Sigmoid colon (tissue), 7 donors: ENCODE data around the gene CEP57L1. TPM values are rescaled to one million over a fixed set of nuclear protein-coding genes. Genes with fewer than 3 reads are reported as not detected.
A peak's percentile ranks its signal among the peaks of the same experiment; 100 is the strongest.
"Not testable (repeated sequence)": the region's sequence is repeated elsewhere in the genome, so short reads cannot be mapped to it uniquely, and the experiment has no call there.

Experiments used
- DNase-seq: peaks from one replicate; pipeline ENCODE4 v3.0.0-alpha.2; 2019
- H3K27ac ChIP-seq, 4 donors: fragments of 200-600 bp; sonication (generic); one replicate each; pipeline ENCODE4 v1.5.1; 2016 to 2019; ENCODE audit warnings: mild to moderate bottlenecking in 1 of 4
- H3K27me3 ChIP-seq, 3 donors: fragments of 200-600 bp; sonication (generic); one replicate each; pipeline ENCODE4 v1.5.1; 2019; ENCODE audit warnings: mild to moderate bottlenecking in 1 of 3
- H3K36me3 ChIP-seq, 4 donors: fragments of 200-600 bp; sonication (generic); one replicate each; pipeline ENCODE4 v1.5.1; 2016 to 2019
- H3K4me1 ChIP-seq, 4 donors: fragments of 200-600 bp; sonication (generic); one replicate each; pipeline ENCODE4 v1.5.1; 2017 to 2019
- H3K4me3 ChIP-seq, 4 donors: fragments of 200-600 bp; sonication (generic); one replicate each; pipeline ENCODE4 v1.5.1; 2017 to 2019; ENCODE audit warnings: mild to moderate bottlenecking in 2 of 4, moderate library complexity in 1 of 4
- H3K9me3 ChIP-seq, 4 donors: fragments of 200-600 bp in 3 of 4; sonication (generic) in 3 of 4; one replicate each; pipeline versions ENCODE4 v1.5.1 to v1.6.1; 2013 to 2019
- CTCF ChIP-seq, 4 experiments: fragments of 450-650 bp in 3 of 4; fragments of 200-600 bp in 1 of 4; IDR thresholded peaks; one replicate each; pipeline ENCODE4 v1.5.1; 2016 to 2019; ENCODE audit warnings: antibody characterized with exemption in 4 of 4, mild to moderate bottlenecking in 3 of 4, moderate library complexity in 2 of 4
- EP300 ChIP-seq, 4 donors: sonication (generic); formaldehyde crosslinking; IDR thresholded peaks; one replicate each; pipeline ENCODE4 v1.6.1; 2017; ENCODE audit warnings: antibody characterized with exemption in 4 of 4
- POLR2A ChIP-seq, 2 donors: fragments of 450-650 bp; IDR thresholded peaks; one replicate each; pipeline ENCODE4 v1.6.1; 2016; ENCODE audit warnings: antibody characterized with exemption in 2 of 2, mild to moderate bottlenecking in 2 of 2, moderate library complexity in 2 of 2
- POLR2AphosphoS5 ChIP-seq, 4 donors: sonication (generic); formaldehyde crosslinking; IDR thresholded peaks; one replicate each; pipeline ENCODE4 v1.6.1; 2017; ENCODE audit warnings: antibody characterized with exemption in 4 of 4
- WGBS, 2 donors: extraction: QIAGEN DNeasy Blood & Tissue Kit; methylation state at CpG; one replicate each; pipeline ENCODE4 v1.1.7; 2013; 5-methylcytosine and 5-hydroxymethylcytosine counted together
- intact Hi-C: fragments of 100-400 bp; cut with DNase I; formaldehyde crosslinking; loops from one replicate; pipeline ENCODE4 v1.15.1; 2023
- polyA plus RNA-seq, 3 donors: library from polyadenylated mRNA; stranded (reverse); fragments of 200-250 nt; gene quantifications; one replicate each; pipeline ENCODE4 v1.2.3, GENCODE V29; 2013
- total RNA-seq, 4 donors: library from RNA; depleted of rRNA; stranded (reverse); fragments of >200 nt; gene quantifications; one replicate each; pipeline ENCODE4 v1.1.0, GENCODE V29; 2016
- donor health status: healthy with polysubstance abuse.
- donor health status: Bipolar disorder and iron deficiency.
- donor health status: healthy.

CEP57L1 gene
- total and polyA plus RNA-seq, 7 donors: 5.4 to 21.0 (median 12.6) TPM

DNA sequence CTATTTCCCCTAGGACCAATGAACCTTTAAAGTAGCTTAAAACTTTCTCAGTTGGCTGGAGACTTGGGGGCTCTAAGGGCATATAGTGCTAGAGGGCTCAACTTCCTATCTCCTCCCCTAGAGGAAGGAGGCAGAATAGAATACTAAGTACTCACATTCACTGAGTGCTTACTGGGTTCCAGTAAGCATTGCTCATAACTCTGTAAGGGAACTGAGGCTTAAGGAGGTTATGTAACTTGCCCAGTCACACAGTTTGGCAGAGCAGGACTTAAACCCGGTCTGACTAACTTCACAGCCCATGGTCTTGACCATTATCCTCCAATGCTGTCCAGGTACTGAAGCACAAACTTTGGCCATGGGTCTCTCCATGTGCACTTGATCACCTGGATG is 13.1 kb upstream of the CEP57L1 start:
- no peaks in the 10 kb centered on the region for H3K9me3 ChIP-seq
- H3K4me3 ChIP-seq: no peak overlapping the region
- H3K36me3 ChIP-seq: no peaks in the 10 kb centered on the region
- no peak for TF ChIP-seq EP300 (IDR thresholded peaks at IDR 0.05)
- no peak for TF ChIP-seq CTCF (IDR thresholded peaks at IDR 0.05)
- TF ChIP-seq POLR2A (IDR thresholded peaks at IDR 0.05): no peak
- TF ChIP-seq POLR2AphosphoS5 (IDR thresholded peaks at IDR 0.05): no peak
- H3K4me1 ChIP-seq: peaks cover 0 to 64% (median 46%) of the 10 kb centered on the region in 4 donors
- intact Hi-C loops: no loop called here
- H3K27ac ChIP-seq: peak overlapping the region; percentile 7 to 84 (median 56)
- WGBS, 2 donors: 90 to 91% methylated on average over 1 of the region's 1 CpG
- H3K27me3 ChIP-seq: no peaks in the 10 kb centered on the region
- no peak for DNase-seq

DNA sequence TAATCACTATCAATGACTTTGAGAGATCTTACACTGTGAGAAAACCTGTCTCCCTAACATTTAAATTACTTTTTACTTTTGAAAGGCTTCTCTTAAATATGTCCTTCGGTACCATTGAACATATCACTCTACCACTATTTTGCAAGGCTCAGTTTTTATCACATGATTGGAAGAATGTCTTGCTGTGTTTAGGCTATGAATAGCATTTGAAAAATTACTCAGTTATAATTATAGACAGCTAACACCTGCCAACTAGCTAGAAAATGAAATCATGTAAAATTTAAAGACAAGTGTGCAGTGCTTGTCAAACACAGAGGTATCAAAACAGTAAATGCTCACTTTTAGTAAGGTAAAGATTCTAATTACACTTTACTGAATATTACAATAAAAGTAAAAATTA is 11.7 kb upstream of the CEP57L1 start:
- Histone ChIP-seq H3K4me3 (no peak overlapping the region), H3K4me1 (peaks cover 0 to 73% (median 56%) of the 10 kb centered on the region in 4 donors), H3K9me3 (no peaks in the 10 kb centered on the region), H3K27ac (no peak overlapping the region), H3K27me3 (no peaks in the 10 kb centered on the region), H3K36me3 (no peaks in the 10 kb centered on the region)
- intact Hi-C loops: no loop called here
- no peak for TF ChIP-seq POLR2AphosphoS5 (IDR thresholded peaks at IDR 0.05)
- no peak for TF ChIP-seq CTCF (IDR thresholded peaks at IDR 0.05)
- no peak for TF ChIP-seq EP300 (IDR thresholded peaks at IDR 0.05)
- TF ChIP-seq POLR2A (IDR thresholded peaks at IDR 0.05): no peak
- 90 to 95% methylated on average over 1 of the region's 1 CpG for WGBS, 2 donors
- DNase-seq: no peak

DNA sequence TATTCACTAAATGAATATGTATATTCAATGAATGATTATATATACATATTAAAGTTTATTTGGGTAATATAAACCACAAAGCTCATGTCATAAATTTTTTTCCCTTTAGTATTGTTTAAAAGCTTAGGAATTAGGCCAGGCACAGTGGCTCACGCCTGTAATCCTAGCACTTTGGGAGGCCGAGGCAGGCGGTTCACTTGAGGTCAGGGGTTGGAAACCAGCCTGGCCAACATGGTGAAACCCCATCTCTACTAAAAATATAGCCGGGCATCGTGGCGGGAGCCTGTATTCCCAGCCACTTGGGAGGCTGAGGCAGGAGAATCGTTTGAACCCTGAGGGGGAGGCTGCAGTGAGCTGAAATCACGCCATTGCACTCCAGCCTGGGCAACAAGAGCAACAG is 11.2 kb upstream of the CEP57L1 start:
- 90 to 91% methylated on average over 8 of the region's 8 CpGs for WGBS, 2 donors
- H3K36me3 ChIP-seq, H3K27ac ChIP-seq, H3K4me3 ChIP-seq, DNase-seq, H3K9me3 ChIP-seq, H3K27me3 ChIP-seq, intact Hi-C loops: not testable (repeated sequence)
- H3K4me1 ChIP-seq: peaks cover 0 to 73% (median 55%) of the 10 kb centered on the region in 4 donors

DNA sequence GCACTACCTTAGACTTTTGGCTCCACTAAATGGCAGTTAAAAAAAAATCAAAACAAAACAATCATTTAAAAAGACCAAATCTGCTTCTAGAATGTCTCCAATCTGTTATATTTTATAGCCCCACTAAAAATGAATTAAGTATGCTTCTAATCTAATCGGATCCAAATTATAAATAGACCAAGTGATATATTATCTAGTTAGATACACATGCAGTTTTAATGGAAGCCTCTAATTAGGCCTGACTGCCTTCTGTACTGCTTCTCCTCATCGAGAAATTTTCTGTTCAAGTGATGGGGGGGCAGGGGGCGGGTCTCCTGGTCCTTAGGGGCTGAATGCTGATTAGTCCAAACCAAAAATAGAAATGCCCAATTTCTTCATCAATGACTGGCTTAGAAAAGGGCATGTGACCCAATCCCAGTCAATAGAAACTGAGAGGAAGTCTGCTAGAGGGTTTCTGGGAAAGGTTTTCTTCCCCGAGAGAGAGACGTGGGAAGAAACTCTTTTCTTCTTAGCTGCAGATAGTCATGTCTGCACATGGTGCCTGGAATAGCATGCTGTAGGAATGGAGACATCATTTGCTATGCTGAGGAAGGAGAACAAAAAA is 7.5 kb upstream of the CEP57L1 start:
- TF ChIP-seq EP300 (IDR thresholded peaks at IDR 0.05) (no peak), POLR2A (IDR thresholded peaks at IDR 0.05) (no peak), CTCF (IDR thresholded peaks at IDR 0.05) (no peak), POLR2AphosphoS5 (IDR thresholded peaks at IDR 0.05) (no peak)
- intact Hi-C loops: no loop called here
- Histone ChIP-seq H3K4me3 (no peak overlapping the region), H3K27me3 (no peaks in the 10 kb centered on the region), H3K36me3 (no peaks in the 10 kb centered on the region), H3K9me3 (no peaks in the 10 kb centered on the region), H3K27ac (peak overlapping the region; percentile 15 to 60 (median 48)), H3K4me1 (peaks cover 0 to 72% (median 48%) of the 10 kb centered on the region in 4 donors)
- no peak for DNase-seq
- 69 to 75% methylated on average over 5 of the region's 5 CpGs for WGBS, 2 donors

- H3K4me3 ChIP-seq: no peak overlapping the region
- no peaks in the 10 kb centered on the region for H3K36me3 ChIP-seq
- H3K27ac ChIP-seq: peak overlapping the region in 2 of 4 donors; percentile 49 to 60
- WGBS, 2 donors: 84 to 89% methylated on average over 1 of the region's 1 CpG
- no peak for DNase-seq
- H3K27me3 ChIP-seq: no peaks in the 10 kb centered on the region
- no peak for TF ChIP-seq POLR2AphosphoS5 (IDR thresholded peaks at IDR 0.05)
- no peak for TF ChIP-seq CTCF (IDR thresholded peaks at IDR 0.05)
- TF ChIP-seq POLR2A (IDR thresholded peaks at IDR 0.05): no peak
- no peak for TF ChIP-seq EP300 (IDR thresholded peaks at IDR 0.05)
- intact Hi-C loops: no loop called here
- H3K4me1 ChIP-seq: peaks cover 0 to 63% (median 48%) of the 10 kb centered on the region in 4 donors
- no peaks in the 10 kb centered on the region for H3K9me3 ChIP-seq
Observed at GRCh38 chr6:109088995-109089394, 6.3 kb upstream of the CEP57L1 start.
